GM18861 (cell line): ENCODE measurements around the gene KIF3B.

Experiments
- ATAC-seq: cut with Tn5 transposase; IDR thresholded peaks from one replicate; pipeline ENCODE4 v1.9.1; 2021; ENCODE audit not compliant: unreplicated experiment

The KIF3B gene

GRCh38 chr20:32277361-32278198 is at the start of gene KIF3B:
KIF3B (plus strand) TSS chr20:32277651; CDS start chr20:32309778, 32,127 bp downstream.
- peak; percentile 69 for ATAC-seq

GRCh38 chr20:32227744-32228688 is 49.4 kb upstream of the KIF3B start:
- no peak for ATAC-seq

GRCh38 chr20:32229251-32229747 is 48.2 kb upstream of the KIF3B start:
- no peak for ATAC-seq

- no peak for ATAC-seq
These were observed 46.7 kb upstream of the KIF3B start for GRCh38 chr20:32230707-32231106.

GRCh38 chr20:32231245-32231644 is 46.2 kb upstream of the KIF3B start:
- no peak for ATAC-seq

GRCh38 chr20:32231847-32232246 is 45.6 kb upstream of the KIF3B start:
- no peak for ATAC-seq

GRCh38 chr20:32232326-32232886 is 45.0 kb upstream of the KIF3B start:
- no peak for ATAC-seq

- no peak for ATAC-seq
These were observed 44.2 kb upstream of the KIF3B start for GRCh38 chr20:32233286-32233685.

GRCh38 chr20:32234135-32234808 is 43.2 kb upstream of the KIF3B start:
- ATAC-seq, result no peak

GRCh38 chr20:32235331-32236047 is 42.0 kb upstream of the KIF3B start:
- ATAC-seq, result no peak

GRCh38 chr20:32236048-32236533 is 41.4 kb upstream of the KIF3B start:
- ATAC-seq, result no peak

GRCh38 chr20:32236819-32237218 is 40.6 kb upstream of the KIF3B start:
- ATAC-seq, result no peak

GRCh38 chr20:32237419-32237818 is 40.0 kb upstream of the KIF3B start:
- ATAC-seq, result no peak

- ATAC-seq, result no peak
These were observed 38.7 kb upstream of the KIF3B start for GRCh38 chr20:32238483-32239425.

- ATAC-seq, result no peak
These were observed 37.2 kb upstream of the KIF3B start for GRCh38 chr20:32240205-32240604.

GRCh38 chr20:32241807-32242206 is 35.6 kb upstream of the KIF3B start:
- ATAC-seq, result no peak

GRCh38 chr20:32244150-32244823 is 33.2 kb upstream of the KIF3B start:
- ATAC-seq, result no peak

- no peak for ATAC-seq
These were observed 32.5 kb upstream of the KIF3B start for GRCh38 chr20:32244959-32245358.
